Activated CD4-positive, alpha-beta T cell treated with anti-CD3 and anti-CD28 coated beads, Interleukin-2, amount 50 U/mL, for 24 hours (primary cell): ENCODE results near the gene UGDH.
"Not testable (repeated sequence)": the region's sequence is repeated elsewhere in the genome, so short reads cannot be mapped to it uniquely, and the experiment has no call there.

Source experiments
- DNase-seq, 2 donors: peaks; one replicate each; pipeline ENCODE4 v3.0.0-alpha.2; 2020; ENCODE audit warnings: low read depth in 1 of 2, low spot score in 1 of 2

Gene UGDH

GRCh38 chr4:39530682-39531081 is 3.4 kb upstream of the UGDH start:
- no peak for DNase-seq

DNA sequence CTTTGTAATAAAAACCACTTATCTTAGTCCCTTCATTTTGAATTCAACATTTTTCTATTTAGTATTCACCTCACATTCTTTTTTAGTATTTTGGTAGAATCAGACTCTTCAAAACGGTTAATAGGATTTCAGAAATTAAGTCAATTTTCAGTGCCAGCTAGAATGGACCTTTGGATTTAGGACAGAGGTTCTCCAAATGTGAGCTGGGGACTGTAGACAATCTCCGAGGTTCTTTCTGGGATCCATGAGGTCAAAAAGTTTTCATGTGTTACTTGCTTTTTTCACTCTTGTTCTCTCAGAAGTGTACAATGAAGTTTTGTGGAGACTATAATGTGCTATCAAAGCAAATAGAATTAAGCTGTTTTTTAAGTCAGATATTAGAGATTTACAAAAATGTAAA is 2.3 kb upstream of the UGDH start:
- DNase-seq: no peak

DNA sequence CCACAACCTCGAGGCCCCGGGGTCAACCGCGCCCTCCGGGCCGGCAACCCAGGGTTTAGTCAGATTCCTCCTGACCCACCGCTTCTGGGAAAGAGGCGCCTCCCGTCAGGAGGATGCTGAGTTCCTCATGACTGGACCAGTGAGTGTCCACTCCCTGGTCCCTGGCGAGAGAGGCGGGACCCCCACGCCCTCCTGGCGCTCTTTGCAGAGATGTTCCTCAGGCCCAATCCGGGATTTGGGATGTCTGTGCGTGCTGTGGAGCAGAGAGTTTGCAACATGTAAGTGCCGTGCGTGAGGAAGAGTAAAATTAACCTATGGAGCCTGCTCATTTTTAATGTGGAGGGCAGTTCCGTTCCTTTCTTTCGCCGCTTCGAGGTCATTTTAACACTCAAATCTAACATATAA is 824 bp upstream of the UGDH start:
- DNase-seq: no peak

DNA sequence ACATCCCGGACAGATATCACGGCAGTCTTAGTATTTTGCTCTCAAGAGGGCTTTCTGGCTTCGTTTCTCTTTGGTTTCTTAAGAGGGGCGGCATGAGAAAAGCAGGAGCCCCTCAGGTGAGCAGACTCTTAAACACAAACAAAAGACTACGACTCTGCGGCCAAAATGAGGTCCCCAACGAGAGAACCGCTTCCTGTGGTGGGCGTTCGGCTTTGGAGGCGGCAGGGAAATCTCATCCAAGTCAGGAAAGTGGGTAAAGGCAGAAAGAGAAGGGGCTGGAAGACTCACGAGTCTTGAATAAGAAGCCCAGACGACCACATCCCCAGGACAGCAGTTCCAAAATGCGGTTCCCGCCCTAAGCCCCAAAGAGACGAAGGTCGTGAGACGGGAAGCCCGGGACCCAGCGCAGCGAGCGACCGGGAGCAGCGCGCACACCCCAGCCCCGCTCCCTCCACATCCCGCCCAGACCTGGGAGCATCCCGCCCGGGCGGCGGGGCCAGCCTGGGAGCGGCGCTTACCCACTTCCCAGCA is 409 bp downstream of the UGDH start:
- DNase-seq: peak; percentile 13 to 16

- DNase-seq: no peak
Observed at GRCh38 chr4:39525822-39526690, 1.2 kb downstream of the UGDH start.

GRCh38 chr4:39524161-39524957 is 2.9 kb downstream of the UGDH start:
- DNase-seq: no peak

GRCh38 chr4:39522068-39522467 is 5.2 kb downstream of the UGDH start:
- DNase-seq: no peak

GRCh38 chr4:39521253-39521919 is 5.9 kb downstream of the UGDH start:
- DNase-seq: no peak

DNA sequence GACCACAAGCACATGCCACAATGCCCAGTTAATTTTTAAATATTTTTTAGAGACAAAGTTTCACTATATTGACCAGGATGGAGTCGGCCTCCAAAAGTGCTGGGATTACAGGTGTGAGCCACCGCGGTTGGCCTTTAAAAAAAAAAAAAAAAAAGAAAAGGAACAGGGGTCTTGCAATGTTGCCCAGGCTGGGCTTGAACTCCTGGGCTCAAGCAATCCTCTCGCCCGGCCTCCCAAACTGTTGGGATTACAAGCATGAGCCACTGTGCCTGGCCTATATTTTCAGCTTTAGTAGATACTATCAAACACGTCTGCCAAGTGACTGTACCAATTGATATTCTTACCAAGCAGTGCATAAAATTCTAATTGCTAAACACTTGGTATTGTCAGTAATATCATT is 8.8 kb downstream of the UGDH start:
- DNase-seq: no peak

DNA sequence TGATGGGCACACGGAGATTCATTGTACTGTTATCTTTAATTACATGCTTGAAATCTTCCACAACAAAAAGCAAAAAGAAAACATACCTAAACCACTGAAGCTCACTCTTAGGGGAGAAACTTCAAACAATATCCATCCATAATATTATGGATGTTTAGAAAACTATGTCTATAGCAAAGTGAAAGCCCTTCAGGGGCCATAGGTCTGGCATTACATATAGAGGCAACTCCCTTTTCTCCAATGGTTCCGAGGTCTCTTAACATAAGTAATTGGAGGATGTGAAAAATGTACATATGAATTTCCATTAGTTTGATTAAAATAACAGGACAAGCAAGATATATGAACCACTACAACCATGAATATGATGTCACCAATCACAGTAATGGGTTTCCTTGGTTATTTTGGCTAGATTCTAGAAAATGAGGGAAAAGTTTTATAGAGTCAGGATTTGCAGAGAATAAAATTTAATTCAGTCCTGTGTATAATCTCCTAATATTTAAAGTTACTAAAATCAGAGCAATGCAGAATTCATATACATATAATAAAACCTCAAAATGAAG is 10.8 kb downstream of the UGDH start:
- DNase-seq: no peak

GRCh38 chr4:39515669-39516401 is 11.4 kb downstream of the UGDH start:
- not testable (repeated sequence) for DNase-seq

DNA sequence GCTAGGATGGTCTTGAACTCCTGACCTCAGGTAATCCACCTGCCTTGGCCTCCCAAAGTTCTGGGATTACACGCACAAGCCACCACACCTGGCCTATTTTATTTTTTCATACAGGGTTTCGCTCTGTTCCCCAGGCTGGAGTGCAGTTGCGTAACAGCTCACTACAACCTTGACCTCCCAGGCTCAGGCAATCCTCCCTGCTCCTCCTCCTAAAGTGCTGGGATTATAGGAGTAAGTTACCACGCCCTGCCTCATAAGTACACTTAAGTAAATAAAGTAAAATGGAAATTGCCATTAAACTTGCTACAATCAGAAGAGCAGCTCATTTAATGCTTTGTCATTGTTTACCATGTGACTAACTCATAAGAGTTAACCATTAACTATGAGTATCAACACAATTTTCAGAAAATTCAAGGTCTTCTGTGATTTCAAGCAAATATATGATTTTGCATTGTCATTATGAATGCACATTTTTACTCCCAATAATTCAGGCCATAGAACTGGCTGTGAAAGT is 12.3 kb downstream of the UGDH start:
- no peak for DNase-seq

DNA sequence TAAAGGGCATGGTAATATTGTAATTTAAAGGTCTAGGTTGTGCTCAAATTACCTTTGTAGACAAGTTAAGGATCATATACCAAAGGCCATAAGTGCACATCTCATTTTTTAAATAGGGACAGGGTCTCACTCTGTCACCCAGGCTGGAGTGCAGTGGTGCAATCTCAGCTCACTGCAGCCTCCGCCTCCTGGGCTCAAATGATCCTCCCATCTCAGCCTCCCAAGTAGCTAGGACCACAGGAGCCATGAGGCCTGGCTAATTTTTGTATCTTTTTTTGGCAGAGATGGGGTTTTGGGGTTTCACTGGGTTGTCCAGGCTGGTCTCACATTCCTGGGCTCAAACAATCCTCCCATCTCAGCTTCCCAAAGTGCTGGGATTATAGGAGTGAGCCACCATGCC is 13.0 kb downstream of the UGDH start:
- DNase-seq: not testable (repeated sequence)

DNA sequence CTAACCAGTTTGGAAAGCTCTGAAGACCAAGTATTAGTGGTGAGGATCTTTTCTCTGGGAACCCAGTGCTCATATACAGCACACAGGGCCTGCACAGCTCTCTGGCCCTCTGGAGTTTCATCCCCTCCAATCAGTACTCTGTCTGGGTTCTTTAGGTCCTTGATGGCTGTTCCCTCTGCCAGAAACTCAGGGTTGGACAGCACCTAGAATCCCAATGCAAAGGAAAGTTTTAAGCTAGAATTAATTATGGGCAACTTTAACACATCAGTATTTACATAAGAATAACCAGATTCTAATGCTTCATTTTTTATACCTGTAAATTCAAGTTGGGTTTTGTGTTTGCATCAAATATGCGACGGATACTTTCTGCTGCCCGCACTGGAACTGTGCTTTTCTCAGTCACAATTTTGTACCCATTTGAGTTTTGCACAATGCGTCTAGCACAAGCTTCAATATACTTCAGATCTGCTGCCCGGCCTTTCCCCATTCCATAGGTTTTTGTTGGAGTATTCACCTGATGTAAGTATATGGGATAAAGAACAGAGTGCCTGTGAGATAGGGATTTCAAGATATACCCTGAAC is 16.8 kb downstream of the UGDH start:
- DNase-seq: no peak

- no peak for DNase-seq
Observed at GRCh38 chr4:39505581-39505980, 21.7 kb downstream of the UGDH start.

DNA sequence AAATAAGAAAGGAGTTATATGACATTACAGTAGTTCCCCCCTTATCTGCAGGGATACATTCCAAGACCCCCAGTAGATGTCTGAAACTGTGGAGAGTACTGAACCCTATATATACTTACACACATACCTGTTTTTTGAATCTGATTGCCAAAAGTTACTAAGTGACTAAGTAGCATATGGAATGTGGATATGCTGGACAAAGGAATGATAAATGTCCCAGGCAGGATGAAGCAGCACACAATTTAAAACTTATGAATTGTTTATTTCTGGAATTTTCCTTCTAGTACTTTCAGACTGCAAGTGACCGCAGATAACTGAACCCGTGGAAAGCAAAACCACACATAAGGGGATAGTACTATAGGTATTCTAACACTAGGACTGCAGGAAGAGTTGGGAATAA is 22.7 kb downstream of the UGDH start:
- no peak for DNase-seq

DNA sequence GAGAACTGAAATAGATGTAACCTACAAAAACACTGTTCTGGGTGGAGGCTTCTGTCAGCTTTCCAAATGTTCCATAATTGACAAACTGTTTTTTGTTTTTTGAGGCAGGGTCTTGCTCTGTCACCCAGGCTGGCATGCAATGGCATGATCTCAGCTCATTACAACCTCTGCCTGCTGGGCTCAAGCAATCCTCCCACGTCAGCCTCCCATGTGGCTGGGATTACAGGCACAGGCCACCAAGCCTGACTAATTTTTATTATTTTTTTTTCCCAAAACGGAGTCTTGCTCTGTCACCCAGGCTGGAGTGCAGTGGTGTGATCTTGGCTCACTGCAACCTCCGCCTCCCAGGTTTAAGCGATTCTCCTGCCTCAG is 24.6 kb downstream of the UGDH start:
- DNase-seq: not testable (repeated sequence)

DNA sequence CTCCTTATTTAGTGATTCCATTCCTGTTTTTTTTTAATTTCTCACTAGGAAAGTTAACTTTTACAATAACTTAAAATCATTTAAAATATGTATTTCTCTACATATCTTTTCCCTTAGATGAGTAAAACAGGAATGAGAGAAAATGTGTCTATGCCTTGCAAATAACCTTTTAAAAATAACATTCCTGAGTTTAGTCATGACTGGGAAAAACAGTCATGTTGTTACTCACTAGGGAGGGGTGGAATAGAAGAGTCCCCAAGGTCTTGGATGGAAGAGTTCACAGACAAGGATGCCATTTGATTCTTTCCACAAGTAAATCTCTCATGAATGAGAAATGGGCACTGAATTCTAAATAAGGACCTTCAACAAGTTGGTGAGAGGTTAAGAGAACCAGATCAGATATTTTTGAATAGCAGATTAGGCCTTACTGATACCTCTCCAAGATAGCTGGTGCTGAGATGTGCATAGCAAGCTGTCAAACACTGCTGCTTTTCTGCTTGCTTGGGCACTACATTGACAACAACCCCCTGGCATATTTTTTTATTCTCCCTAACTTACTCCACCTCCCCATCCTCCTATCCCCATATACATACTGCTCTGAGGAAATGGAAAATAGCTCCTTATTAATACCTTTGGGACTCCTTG is 25.1 kb downstream of the UGDH start:
- DNase-seq: no peak

GRCh38 chr4:39498727-39499020 is 28.6 kb downstream of the UGDH start:
- DNase-seq: no peak
